GM18909 (cell line): ENCODE measurements around the gene PRKCH.

Source experiments
- ATAC-seq: cut with Tn5 transposase; IDR thresholded peaks from one replicate; pipeline ENCODE4 v1.9.1; 2021; ENCODE audit warnings: mild to moderate bottlenecking; ENCODE audit not compliant: unreplicated experiment, poor library complexity

Gene PRKCH

DNA sequence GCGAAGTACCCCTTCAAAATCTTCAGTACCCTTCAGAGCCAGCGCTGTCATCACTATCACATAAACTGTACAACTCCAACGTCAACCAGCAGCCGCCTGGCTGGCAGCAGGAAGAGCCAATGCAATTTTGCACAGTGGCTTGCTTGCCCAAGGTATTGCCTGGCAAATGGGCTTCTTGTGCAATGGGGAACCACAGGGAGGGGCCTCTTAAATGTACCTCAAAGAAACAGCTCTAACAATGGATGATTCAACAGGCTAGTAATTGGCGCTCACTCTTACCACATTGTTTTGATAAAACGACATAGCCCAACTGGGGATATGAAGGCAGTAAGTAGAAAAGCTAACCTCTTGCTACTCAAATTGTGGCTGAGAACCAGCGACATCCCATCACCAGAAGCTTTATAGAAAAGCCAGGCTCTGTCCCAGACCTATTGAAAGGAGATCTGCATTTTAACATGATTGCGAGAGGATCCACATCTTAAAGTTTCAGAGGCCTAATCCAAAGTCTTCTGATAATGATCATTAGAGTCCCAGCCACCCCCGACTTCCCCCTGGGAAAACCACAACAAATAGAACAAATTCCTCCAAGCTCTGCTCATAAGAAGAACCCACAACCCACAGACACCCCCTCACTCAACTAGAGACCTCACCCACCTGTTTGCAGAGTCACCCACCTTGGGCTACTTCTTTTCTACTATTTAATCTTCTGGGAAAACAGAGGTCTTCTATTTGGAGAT is 248.6 kb downstream of the PRKCH start:
- ATAC-seq = no peak

DNA sequence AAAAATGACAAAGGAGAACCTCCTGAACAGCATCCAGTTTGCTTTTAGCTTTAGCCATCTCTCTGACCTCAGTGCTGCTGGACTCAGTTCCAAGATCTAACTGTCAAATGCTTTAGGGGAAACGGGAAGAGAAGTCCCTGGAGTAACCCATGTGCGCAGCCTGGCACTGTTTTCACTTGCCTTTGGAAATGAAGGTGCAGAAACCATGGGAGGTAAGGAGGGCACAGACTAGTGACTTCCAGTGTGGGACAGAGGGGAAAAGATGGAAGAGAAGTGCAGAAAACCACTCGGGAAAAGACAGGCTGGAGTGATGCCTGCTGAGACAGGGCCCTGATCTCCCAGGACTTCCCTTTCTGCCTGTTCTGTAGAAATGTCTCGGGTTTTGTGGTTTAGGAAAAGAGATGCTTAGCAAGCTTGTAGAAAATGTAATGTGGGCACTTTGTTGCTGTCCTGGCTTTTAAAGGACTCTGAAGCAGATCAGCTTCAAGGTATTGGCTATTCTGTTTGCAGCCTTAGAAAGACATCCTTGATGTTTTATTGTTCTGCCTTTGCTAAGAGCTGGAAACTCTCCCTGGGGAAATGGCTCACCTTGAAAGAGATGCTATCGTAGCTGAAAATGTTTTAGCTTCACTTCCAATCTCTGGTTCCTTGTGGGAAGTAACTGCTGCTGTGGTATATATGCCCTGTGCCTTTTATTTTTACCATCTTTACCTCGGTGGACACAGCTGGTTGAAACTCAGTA is 249.3 kb downstream of the PRKCH start:
- ATAC-seq = no peak

DNA sequence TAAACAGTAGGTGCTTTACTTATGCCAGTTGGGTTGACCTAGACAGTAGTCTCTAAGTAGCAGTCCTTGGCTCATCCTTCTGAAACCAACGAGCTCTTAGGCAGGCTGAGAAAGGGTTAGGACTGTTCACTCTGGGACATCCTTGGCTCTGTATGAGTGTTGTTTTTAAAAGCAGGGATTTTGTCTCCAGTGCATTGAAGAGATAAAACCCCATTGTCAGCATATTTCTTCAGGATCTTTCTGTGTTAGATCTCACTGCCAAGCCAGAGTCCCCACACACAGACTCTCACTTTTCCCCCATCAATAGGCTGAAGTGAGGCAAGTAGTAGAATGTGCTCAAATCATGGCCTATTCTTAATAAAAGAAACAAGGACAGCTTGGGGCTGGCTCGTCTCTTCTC is 250.5 kb downstream of the PRKCH start:
- ATAC-seq = no peak

GRCh38 chr14:61573321-61573720 is 251.9 kb downstream of the PRKCH start:
- no peak for ATAC-seq

GRCh38 chr14:61573748-61574513 is 252.6 kb downstream of the PRKCH start:
- no peak for ATAC-seq

DNA sequence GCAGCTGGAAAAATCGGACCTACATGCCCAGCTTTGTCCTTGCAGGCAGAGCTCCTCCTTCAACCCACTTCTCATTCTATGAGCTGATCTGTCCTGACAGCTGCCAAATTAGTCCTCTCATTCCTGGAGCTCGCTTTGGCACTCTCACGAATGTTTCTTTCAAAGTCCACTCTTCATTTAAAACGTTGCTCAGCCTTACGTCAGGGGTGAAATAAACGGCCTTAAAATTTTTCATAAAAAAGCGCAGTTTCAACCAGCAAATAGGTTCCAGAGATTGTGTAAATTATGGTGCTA is 253.1 kb downstream of the PRKCH start:
- no peak for ATAC-seq

DNA sequence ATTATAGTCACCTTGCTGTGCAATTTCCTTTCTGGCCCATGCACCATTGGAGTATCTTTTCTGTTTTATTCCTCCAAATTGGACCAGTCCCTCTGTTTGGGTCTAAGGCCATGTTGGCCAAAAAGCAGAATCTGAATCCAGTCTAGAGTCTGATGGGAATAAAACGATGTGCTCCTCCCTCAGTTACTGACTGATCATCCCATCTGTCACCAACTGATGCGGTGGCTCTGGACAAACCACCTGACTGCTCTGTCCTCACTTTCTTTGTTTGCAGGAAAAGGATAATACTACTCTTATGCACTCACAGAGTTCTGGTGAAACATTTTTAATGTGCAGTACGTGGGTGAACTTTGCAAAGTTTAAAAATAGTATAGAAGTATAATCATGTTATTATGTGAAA is 253.7 kb downstream of the PRKCH start:
- ATAC-seq = no peak

- no peak for ATAC-seq
Measured at GRCh38 chr14:61575551-61576150, 254.3 kb downstream of the PRKCH start.

GRCh38 chr14:61577506-61577931 is 256.1 kb downstream of the PRKCH start:
- no peak for ATAC-seq

GRCh38 chr14:61578745-61579144 is 257.4 kb downstream of the PRKCH start:
- no peak for ATAC-seq

- no peak for ATAC-seq
Measured at GRCh38 chr14:61581340-61581739, 260.0 kb downstream of the PRKCH start.

GRCh38 chr14:61581955-61582615 is 260.7 kb downstream of the PRKCH start:
- ATAC-seq = no peak

DNA sequence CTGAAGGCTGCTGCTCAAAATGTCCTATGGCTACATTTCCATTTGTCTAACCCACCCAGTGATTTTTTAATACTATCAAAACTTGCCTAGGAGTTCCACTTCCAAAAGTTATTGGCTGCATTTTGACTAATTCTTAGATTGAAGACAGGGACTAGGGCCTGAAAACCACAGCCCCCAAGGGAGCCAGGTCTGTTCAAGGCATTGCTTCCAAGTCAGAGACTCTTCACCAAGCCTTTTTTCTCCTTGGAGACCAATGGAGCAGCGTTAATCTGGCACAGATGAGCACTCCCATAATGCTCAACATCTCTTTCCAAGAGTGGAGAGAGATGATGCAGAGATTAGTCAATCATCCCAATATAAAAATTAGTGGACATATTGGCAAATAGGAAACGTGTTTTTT is 261.4 kb downstream of the PRKCH start:
- no peak for ATAC-seq

DNA sequence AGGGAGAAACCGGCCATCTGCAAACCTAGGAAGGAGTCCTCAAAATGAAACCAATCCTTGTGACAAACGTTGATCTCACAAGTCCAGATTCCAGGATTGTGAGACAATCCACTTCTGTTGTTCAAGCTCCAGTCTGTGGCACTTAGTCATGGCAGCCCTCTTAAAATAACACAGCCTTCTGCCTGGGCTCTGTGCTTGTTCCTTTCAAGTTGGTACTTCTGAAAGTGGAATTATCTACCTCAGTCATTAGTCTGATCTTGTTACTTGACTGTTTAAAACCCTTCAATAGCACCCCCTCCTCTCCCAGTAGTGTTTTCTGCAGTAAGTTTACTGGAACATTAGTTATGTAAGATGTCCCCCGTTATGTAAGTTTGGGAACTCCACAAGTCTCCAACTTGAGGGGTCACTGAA is 263.0 kb downstream of the PRKCH start:
- no peak for ATAC-seq

- ATAC-seq = no peak
Measured at GRCh38 chr14:61585598-61586543, 264.5 kb downstream of the PRKCH start.

GRCh38 chr14:61586544-61587055 is 265.2 kb downstream of the PRKCH start:
- ATAC-seq = no peak

- no peak for ATAC-seq
Measured at GRCh38 chr14:61587081-61587713, 265.8 kb downstream of the PRKCH start.

- no peak for ATAC-seq
Measured at GRCh38 chr14:61588419-61588901, 267.1 kb downstream of the PRKCH start.
